Fibroblast of lung (primary cell): Measurements from ENCODE around the gene EFNA5. TPM values are rescaled to one million over a fixed set of nuclear protein-coding genes. Genes with fewer than 3 reads are reported as not detected.

ENCODE experiments used
- DNase-seq, 2 donors: peaks; one replicate each; pipeline versions ENCODE4 v3.0.0 to v3.0.0-alpha.2; 2010; ENCODE audit warnings: low read depth in 2 of 2
- H2AFZ ChIP-seq: 2 replicates; pipeline ENCODE4 v1.5.1; 2012; ENCODE audit warnings: low read length, control low read depth, inconsistent platforms
- H3K27ac ChIP-seq: 2 replicates; pipeline ENCODE4 v1.5.1; 2011; ENCODE audit warnings: low read length, control low read depth; ENCODE audit not compliant: insufficient read depth
- H3K27me3 ChIP-seq: 2 replicates; pipeline ENCODE4 v1.5.1; 2011; ENCODE audit warnings: mild to moderate bottlenecking, low read length; ENCODE audit not compliant: control insufficient read depth, insufficient read depth
- H3K36me3 ChIP-seq: 2 replicates; pipeline ENCODE4 v1.5.1; 2011; ENCODE audit warnings: low read length; ENCODE audit not compliant: control insufficient read depth, insufficient read depth
- H3K4me1 ChIP-seq: 2 replicates; pipeline ENCODE4 v1.5.1; 2011; ENCODE audit warnings: low read length; ENCODE audit not compliant: control insufficient read depth, insufficient read depth; ENCODE audit errors: extremely low read depth
- H3K4me2 ChIP-seq: 2 replicates; pipeline ENCODE4 v1.5.1; 2011; ENCODE audit warnings: low read length, control low read depth; ENCODE audit not compliant: insufficient read depth; ENCODE audit errors: extremely low read depth
- H3K4me3 ChIP-seq, 4 experiments: fragments of 200-600 bp in 1 of 4; sonication (generic) in 1 of 4; replicated peaks in 1 of 4; 2 replicates each; pipeline ENCODE4 v1.5.1; 2011 to 2016; ENCODE audit warnings: low read length in 4 of 4, low read depth in 3 of 4, mild to moderate bottlenecking in 3 of 4, control low read depth in 2 of 4, inconsistent platforms in 1 of 4, mixed read lengths in 1 of 4; ENCODE audit not compliant: insufficient read depth in 1 of 4; ENCODE audit errors: control extremely low read depth in 1 of 4
- H3K79me2 ChIP-seq: 2 replicates; pipeline ENCODE4 v1.5.1; 2012; ENCODE audit warnings: mild to moderate bottlenecking, low read length, inconsistent platforms; ENCODE audit not compliant: control insufficient read depth, insufficient read depth
- H3K9ac ChIP-seq: 2 replicates; pipeline ENCODE4 v1.5.1; 2011; ENCODE audit warnings: mild to moderate bottlenecking, low read length, control low read depth; ENCODE audit not compliant: insufficient read depth
- H3K9me3 ChIP-seq: 2 replicates; pipeline ENCODE4 v1.5.1; 2012; ENCODE audit warnings: low read depth, low read length; ENCODE audit not compliant: control insufficient read depth, insufficient read depth
- H4K20me1 ChIP-seq: 2 replicates; pipeline ENCODE4 v1.5.1; 2011; ENCODE audit warnings: low read length; ENCODE audit not compliant: control insufficient read depth, insufficient read depth; ENCODE audit errors: extremely low read depth
- EZH2 ChIP-seq: IDR thresholded peaks from 2 replicates; pipeline ENCODE4 v1.5.1; 2012; ENCODE audit warnings: low read length, control low read depth, mild to moderate bottlenecking; ENCODE audit errors: missing control alignments
- polyA plus RNA-seq, 2 donors: library from polyadenylated mRNA; depleted of rRNA in 1 of 2; stranded (reverse) in 1 of 2; unstranded in 1 of 2; fragments of >200 nt; gene quantifications; 2 replicates each; pipeline ENCODE4 v1.2.1, GENCODE V29; 2011 to 2012; ENCODE audit warnings: missing spikeins in 1 of 2
- total RNA-seq: library from RNA; depleted of rRNA; stranded (reverse); fragments of >200 nt; gene quantifications from 2 replicates; pipeline ENCODE4 v1.2.1, GENCODE V29; 2014
- TF ChIP-seq, protein P1 (sequence below), 2 donors: IDR thresholded peaks in 1 of 2; conservative IDR thresholded peaks in 1 of 2; 1 replicate in 1 of 2; 2 replicates in 1 of 2; pipeline ENCODE4 v1.5.1; 2011 to 2012; ENCODE audit warnings: low read length in 2 of 2, control low read depth in 1 of 2, inconsistent platforms in 1 of 2, low read depth in 1 of 2, mild to moderate bottlenecking in 1 of 2

Gene EFNA5
- total and polyA plus RNA-seq, 2 donors (not counting 1 experiment from before 2014, with no cell fraction given) = 3.5 to 3.7 TPM

DNA sequence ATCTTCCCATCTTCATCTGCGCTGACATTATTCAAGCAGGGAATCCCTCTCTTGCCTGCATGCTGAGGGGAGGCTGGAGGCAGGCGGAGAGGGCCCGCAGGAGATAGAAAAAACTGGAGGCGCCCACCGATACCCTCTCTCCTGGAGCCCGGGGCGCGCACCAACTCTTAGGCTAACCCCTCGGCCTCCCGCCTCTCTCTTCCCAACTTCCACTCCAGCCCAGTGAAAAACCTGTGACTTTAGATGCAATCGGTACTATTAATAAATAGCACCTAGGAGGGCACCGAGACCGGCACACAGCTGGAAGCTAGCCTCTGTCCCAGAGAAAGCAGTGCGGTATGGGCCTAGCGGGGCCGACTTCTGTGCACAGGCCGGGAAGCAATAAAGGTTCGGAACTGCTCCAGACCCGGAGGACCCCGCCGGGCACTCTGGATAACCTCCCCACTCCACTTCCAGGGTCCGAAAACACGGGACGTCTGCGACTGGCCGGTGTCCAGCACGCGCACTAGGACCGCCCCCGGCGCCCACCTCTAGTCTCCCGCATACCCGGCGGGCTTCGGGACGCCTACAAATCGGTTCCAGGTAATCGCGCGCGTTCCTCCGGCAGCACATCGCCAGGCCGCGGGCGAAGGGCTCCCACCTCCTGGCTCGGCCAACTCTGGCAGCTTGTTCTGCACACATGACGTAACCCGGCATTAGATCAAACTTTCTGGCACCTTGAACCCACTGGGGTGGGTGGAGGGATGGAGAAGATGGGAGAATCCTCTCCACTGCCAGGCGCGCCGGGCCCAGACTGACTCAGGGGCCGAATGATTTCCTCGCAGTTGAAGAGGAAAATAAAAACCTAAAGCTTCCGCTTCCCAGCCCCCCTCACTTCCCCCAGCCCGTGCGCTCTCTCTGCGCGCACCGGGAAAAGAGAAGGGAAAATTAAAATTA is 1.4 kb downstream of the EFNA5 start:
- Histone ChIP-seq H2AFZ (peak overlapping the region; percentile 73), H3K27ac (peak overlapping the region; percentile 53), H3K27me3 (no peaks in the 10 kb centered on the region)

DNA sequence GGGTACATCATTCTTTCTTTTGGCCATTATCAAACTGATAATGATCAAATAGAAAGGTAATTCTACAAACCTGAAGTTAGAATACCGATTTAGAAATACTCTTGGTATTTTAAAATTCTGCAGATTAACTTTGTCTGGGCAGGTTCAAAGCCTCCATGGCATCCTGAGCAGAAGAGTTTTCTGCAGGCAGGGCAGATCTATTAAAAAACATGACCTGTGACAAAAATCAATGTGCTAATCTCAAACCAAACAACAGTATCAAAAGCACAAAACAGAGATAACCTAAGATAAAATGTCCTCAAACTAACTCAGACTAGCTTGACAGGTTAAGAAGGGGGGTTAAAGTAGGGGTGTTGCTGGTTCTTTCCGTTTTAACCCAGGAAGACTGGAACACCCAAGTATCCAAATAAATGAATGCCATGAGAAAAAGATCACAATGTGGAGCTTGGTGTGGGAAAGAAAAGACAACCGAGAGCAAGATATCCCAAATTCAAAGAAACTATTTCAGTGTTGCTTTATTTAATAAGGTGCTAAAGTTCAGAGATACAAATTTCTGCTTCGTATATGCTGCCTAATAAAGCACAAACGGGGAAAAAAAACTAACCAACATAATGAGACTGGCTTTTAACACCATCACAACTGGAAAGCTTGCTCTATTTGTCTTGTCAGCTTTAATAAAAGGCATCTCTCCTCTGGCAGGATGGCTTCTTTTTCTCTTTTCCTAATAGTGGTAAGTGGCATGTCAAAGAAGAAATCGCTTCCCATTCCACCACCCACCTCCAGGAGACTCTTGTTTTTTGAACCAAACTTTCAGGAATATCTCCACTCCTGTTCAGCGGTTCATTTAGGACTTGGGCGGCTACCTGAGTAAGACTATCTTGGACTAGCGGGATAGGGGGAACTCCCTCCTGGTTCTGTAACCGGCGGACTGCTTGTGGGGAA is 2.3 kb downstream of the EFNA5 start:
- Histone ChIP-seq H3K9ac (no peak overlapping the region), H3K27ac (no peak overlapping the region), H3K4me2 (peak overlapping the region; percentile 69), H3K4me1 (no peaks in the 10 kb centered on the region), H3K36me3 (no peaks in the 10 kb centered on the region), H3K27me3 (no peaks in the 10 kb centered on the region), H4K20me1 (no peaks in the 10 kb centered on the region), H3K9me3 (no peaks in the 10 kb centered on the region), H3K4me3 (peak overlapping the region; percentile 70 to 75 (median 71)), H3K79me2 (peaks cover 2% of the 10 kb centered on the region), H2AFZ (no peak overlapping the region)
- TF ChIP-seq EZH2 = no peak
- TF ChIP-seq, protein P1, sequence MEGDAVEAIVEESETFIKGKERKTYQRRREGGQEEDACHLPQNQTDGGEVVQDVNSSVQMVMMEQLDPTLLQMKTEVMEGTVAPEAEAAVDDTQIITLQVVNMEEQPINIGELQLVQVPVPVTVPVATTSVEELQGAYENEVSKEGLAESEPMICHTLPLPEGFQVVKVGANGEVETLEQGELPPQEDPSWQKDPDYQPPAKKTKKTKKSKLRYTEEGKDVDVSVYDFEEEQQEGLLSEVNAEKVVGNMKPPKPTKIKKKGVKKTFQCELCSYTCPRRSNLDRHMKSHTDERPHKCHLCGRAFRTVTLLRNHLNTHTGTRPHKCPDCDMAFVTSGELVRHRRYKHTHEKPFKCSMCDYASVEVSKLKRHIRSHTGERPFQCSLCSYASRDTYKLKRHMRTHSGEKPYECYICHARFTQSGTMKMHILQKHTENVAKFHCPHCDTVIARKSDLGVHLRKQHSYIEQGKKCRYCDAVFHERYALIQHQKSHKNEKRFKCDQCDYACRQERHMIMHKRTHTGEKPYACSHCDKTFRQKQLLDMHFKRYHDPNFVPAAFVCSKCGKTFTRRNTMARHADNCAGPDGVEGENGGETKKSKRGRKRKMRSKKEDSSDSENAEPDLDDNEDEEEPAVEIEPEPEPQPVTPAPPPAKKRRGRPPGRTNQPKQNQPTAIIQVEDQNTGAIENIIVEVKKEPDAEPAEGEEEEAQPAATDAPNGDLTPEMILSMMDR (conservative IDR thresholded peaks at IDR 0.05 in 1 of 2, IDR thresholded peaks at IDR 0.05 in 1 of 2; ENCODE audit: low read depth in 1 of 2, low read length in 2 of 2) = no peak
- peak in 1 of 2 donors; percentile 11 for DNase-seq

More for the DNA sequence above, 1.4 kb downstream of the EFNA5 start:
- H3K4me3 ChIP-seq = peak overlapping the region; percentile 70 to 75 (median 71)
- TF ChIP-seq, protein P1 (conservative IDR thresholded peaks at IDR 0.05 in 1 of 2, IDR thresholded peaks at IDR 0.05 in 1 of 2; ENCODE audit: low read depth in 1 of 2, low read length in 2 of 2) = no peak
- no peak for TF ChIP-seq EZH2
- H3K4me1 ChIP-seq = no peaks in the 10 kb centered on the region
- H3K4me2 ChIP-seq = peak overlapping the region; percentile 69
- H3K79me2 ChIP-seq = peaks cover 2% of the 10 kb centered on the region
- no peaks in the 10 kb centered on the region for H3K9me3 ChIP-seq
- H4K20me1 ChIP-seq = no peaks in the 10 kb centered on the region
- DNase-seq = peak; percentile 45 to 50
- no peaks in the 10 kb centered on the region for H3K36me3 ChIP-seq
- H3K9ac ChIP-seq = peak overlapping the region; percentile 60
